PC-9 (cell line): ENCODE measurements around the gene UBE2QL1. TPM values are rescaled to one million over a fixed set of nuclear protein-coding genes. Genes with fewer than 3 reads are reported as not detected.

Source experiments
- BruUV-seq: library from RNA; stranded (reverse); fragments of 400-500 nt; replicated peaks from 2 replicates; lab custom pipeline; 2021; lab: Mats Ljungman, UMichigan
- CTCF ChIA-PET: fragments of 300-600 bp; sonication (Branson Sonifier 250); formaldehyde crosslinking; loops from one replicate; lab custom pipeline; 2022; ENCODE audit warnings: antibody characterized with exemption; lab: Charles Lee
- POLR2A ChIA-PET: fragments of 300-600 bp; sonication (Branson Sonifier 250); formaldehyde crosslinking; loops from one replicate; lab custom pipeline; 2022; ENCODE audit warnings: antibody characterized with exemption; ENCODE audit not compliant: unreplicated experiment; lab: Charles Lee
- DNase-seq, 2 experiments: peaks; one replicate each; pipeline versions ENCODE4 v3.0.0 to v3.0.0-alpha.2; 2015 to 2022; ENCODE audit warnings: mixed read lengths in 1 of 2
- H2AFZ ChIP-seq: fragments of 200-600 bp; sonication (generic); 2 replicates; pipeline ENCODE4 v1.8.1; 2017; ENCODE audit warnings: antibody characterized with exemption
- H3F3A ChIP-seq: fragments of 200-600 bp; sonication (generic); 2 replicates; pipeline ENCODE4 v1.8.1; 2017; ENCODE audit warnings: antibody characterized with exemption, mild to moderate bottlenecking, low read depth; ENCODE audit not compliant: insufficient read depth
- H3K27ac ChIP-seq: fragments of 200-600 bp; sonication (generic); 2 replicates; pipeline ENCODE4 v1.6.1; 2016; ENCODE audit warnings: mixed run types
- H3K27me3 ChIP-seq: fragments of 200-600 bp; sonication (generic); 2 replicates; pipeline ENCODE4 v1.6.1; 2016; ENCODE audit warnings: low read depth, mixed run types; ENCODE audit not compliant: insufficient read depth
- H3K36me3 ChIP-seq: fragments of 200-600 bp; sonication (generic); 2 replicates; pipeline ENCODE4 v1.6.1; 2016; ENCODE audit warnings: low read depth, mixed run types
- H3K4me1 ChIP-seq: fragments of 200-600 bp; sonication (generic); replicated peaks from 2 replicates; pipeline ENCODE4 v1.6.1; 2016; ENCODE audit warnings: mixed run types; ENCODE audit not compliant: insufficient read depth
- H3K4me2 ChIP-seq: fragments of 200-600 bp; sonication (generic); 2 replicates; pipeline ENCODE4 v1.6.1; 2017; ENCODE audit warnings: mixed run types
- H3K4me3 ChIP-seq: fragments of 200-600 bp; sonication (generic); 2 replicates; pipeline ENCODE4 v1.6.1; 2016; ENCODE audit warnings: mixed run types
- H3K79me2 ChIP-seq: fragments of 200-600 bp; sonication (generic); 2 replicates; pipeline ENCODE4 v1.6.1; 2017; ENCODE audit warnings: low read depth, mixed run types
- H3K9me2 ChIP-seq: fragments of 200-600 bp; sonication (generic); 2 replicates; pipeline ENCODE4 v1.8.1; 2017; ENCODE audit warnings: mild to moderate bottlenecking; ENCODE audit not compliant: insufficient read depth
- H3K9me3 ChIP-seq: fragments of 200-600 bp; sonication (generic); 2 replicates; pipeline ENCODE4 v1.8.1; 2016; ENCODE audit warnings: low read depth; ENCODE audit not compliant: insufficient read depth
- H4K20me1 ChIP-seq: fragments of 200-600 bp; sonication (generic); 2 replicates; pipeline ENCODE4 v1.8.1; 2017; ENCODE audit not compliant: insufficient read depth
- EZH2 ChIP-seq: fragments of 200-600 bp; sonication (generic); IDR thresholded peaks from 2 replicates; pipeline ENCODE4 v1.8.0; 2017; ENCODE audit warnings: antibody characterized with exemption, low read depth
- intact Hi-C: fragments of 100-400 bp; cut with micrococcal nuclease; formaldehyde crosslinking; loops from one replicate; pipeline ENCODE4 v1.10.0; 2022; ENCODE audit not compliant: unreplicated experiment
- total RNA-seq: library from RNA; stranded (reverse); gene quantifications from 2 replicates; pipeline ENCODE4 v1.2.3, GENCODE V29; 2021
- TF ChIP-seq, protein P1 (sequence below): fragments of 200-600 bp; sonication (generic); conservative IDR thresholded peaks from 2 replicates; pipeline ENCODE4 v1.6.1; 2017; ENCODE audit warnings: mixed run types, antibody characterized with exemption, mild to moderate bottlenecking, moderate library complexity

Gene UBE2QL1
- total RNA-seq, 1 experiment from 2014 or later = not detected

DNA sequence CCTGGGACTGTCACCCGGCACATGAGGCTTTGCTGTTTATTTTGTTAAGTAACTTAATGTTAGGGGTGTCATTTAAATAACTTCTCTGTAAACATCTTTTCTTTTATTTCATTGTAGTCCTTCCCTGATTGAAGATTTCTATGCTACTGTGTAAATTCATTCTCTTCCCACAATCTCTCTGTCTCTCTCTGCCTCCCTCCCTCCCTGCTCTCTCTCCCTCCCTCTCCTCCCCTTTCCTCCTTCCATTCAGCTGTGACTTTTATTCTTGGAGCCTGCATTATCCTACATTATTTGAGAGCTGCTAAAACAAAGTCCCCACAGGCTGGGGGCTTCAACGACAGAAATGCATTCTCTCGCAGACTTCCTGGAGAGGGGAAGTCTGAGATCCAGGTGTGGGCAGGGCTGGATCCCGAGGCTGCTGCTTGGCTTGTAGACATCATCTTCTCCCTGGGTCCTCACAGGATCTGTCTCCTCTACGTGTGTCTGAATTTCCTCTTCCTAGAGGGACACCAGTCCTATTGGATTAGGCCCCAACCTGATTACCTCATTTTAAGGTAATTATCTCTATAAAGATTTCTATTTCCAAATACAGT, 18.4 kb downstream of the UBE2QL1 start:
- H4K20me1 ChIP-seq = no peaks in the 10 kb centered on the region
- no peaks in the 10 kb centered on the region for H3K36me3 ChIP-seq
- H3K27ac ChIP-seq = no peak overlapping the region
- no peak overlapping the region for H3K4me3 ChIP-seq
- no peak overlapping the region for H2AFZ ChIP-seq
- ChIA-PET POLR2A (no interaction called here), CTCF (no interaction called here)
- no peaks in the 10 kb centered on the region for H3K79me2 ChIP-seq
- intact Hi-C loops = no loop called here
- TF ChIP-seq, protein P1, sequence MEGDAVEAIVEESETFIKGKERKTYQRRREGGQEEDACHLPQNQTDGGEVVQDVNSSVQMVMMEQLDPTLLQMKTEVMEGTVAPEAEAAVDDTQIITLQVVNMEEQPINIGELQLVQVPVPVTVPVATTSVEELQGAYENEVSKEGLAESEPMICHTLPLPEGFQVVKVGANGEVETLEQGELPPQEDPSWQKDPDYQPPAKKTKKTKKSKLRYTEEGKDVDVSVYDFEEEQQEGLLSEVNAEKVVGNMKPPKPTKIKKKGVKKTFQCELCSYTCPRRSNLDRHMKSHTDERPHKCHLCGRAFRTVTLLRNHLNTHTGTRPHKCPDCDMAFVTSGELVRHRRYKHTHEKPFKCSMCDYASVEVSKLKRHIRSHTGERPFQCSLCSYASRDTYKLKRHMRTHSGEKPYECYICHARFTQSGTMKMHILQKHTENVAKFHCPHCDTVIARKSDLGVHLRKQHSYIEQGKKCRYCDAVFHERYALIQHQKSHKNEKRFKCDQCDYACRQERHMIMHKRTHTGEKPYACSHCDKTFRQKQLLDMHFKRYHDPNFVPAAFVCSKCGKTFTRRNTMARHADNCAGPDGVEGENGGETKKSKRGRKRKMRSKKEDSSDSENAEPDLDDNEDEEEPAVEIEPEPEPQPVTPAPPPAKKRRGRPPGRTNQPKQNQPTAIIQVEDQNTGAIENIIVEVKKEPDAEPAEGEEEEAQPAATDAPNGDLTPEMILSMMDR = no peak
- TF ChIP-seq EZH2 = no peak
- no peaks in the 10 kb centered on the region for H3K4me1 ChIP-seq
- peaks cover 93% of the 10 kb centered on the region for H3K27me3 ChIP-seq
- H3K9me3 ChIP-seq = no peaks in the 10 kb centered on the region; the same call in 1 of the 2 replicates
- no peaks in the 10 kb centered on the region for H3K9me2 ChIP-seq
- no TSS peak for BruUV-seq
- DNase-seq = no peak
- no peak overlapping the region for H3K4me2 ChIP-seq
- H3F3A ChIP-seq = no peaks in the 10 kb centered on the region

DNA sequence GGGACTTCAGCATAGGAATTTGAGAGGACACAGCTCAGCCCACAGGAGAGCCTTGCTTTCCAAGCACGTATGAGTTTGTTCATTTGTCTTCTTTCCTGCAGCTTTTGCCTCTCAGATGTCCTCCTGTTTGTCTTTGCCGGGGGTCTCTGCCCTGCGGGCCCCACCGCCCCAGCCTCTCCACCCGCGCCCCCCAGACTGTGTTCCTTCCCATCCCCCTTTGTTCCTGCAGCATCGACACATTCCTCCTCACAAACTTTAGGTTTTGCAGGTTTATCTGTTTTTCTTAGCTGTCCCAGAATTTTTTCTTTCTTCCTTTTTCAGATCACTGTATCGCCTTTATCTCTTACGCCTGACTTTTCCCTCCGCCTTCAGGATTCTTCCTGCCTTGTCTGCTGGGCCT, 18.9 kb downstream of the UBE2QL1 start:
- DNase-seq = no peak
- Histone ChIP-seq H3K27ac (no peak overlapping the region), H3F3A (no peaks in the 10 kb centered on the region), H3K79me2 (no peaks in the 10 kb centered on the region), H3K4me2 (no peak overlapping the region), H3K9me2 (no peaks in the 10 kb centered on the region), H3K9me3 (no peaks in the 10 kb centered on the region; the same call in 1 of the 2 replicates), H3K27me3 (peaks cover 93% of the 10 kb centered on the region), H2AFZ (no peak overlapping the region), H4K20me1 (no peaks in the 10 kb centered on the region), H3K36me3 (no peaks in the 10 kb centered on the region), H3K4me3 (no peak overlapping the region), H3K4me1 (no peaks in the 10 kb centered on the region)
- ChIA-PET POLR2A (no interaction called here), CTCF (no interaction called here)
- intact Hi-C loops = no loop called here
- peak; percentile 72; the same call in 1 of the 2 replicates for TF ChIP-seq EZH2
- TF ChIP-seq, protein P1 = no peak
- BruUV-seq = no TSS peak

DNA sequence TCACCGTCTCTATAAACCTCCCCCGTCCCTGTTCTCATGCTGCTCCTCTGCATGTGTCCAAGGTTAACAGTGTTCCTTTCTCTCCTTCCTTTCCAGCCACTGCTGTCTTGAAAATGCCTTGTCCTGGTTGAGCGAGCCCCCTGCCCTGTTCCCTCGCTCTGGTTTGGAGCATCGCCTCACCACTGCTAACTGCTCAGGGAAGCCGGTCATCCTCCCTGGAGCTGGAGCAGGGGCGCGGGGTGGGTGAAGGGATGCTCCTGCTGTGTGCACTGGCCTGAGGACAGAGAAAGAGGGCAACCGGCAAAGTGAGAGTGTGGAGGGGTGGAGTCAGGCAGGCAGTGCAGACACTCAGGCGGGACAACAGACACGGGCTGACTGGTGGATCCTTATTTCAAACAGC, 19.4 kb downstream of the UBE2QL1 start:
- no peaks in the 10 kb centered on the region for H3K36me3 ChIP-seq
- no peak overlapping the region for H2AFZ ChIP-seq
- no peak overlapping the region for H3K4me3 ChIP-seq
- no peaks in the 10 kb centered on the region for H3K79me2 ChIP-seq
- ChIA-PET CTCF (no interaction called here), POLR2A (no interaction called here)
- no peaks in the 10 kb centered on the region for H3K9me2 ChIP-seq
- no peaks in the 10 kb centered on the region for H3F3A ChIP-seq
- no peak for DNase-seq
- peaks cover 93% of the 10 kb centered on the region for H3K27me3 ChIP-seq
- no TSS peak for BruUV-seq
- H4K20me1 ChIP-seq = no peaks in the 10 kb centered on the region
- no peak overlapping the region for H3K27ac ChIP-seq
- TF ChIP-seq, protein P1 = no peak
- TF ChIP-seq EZH2 = no peak
- no peaks in the 10 kb centered on the region for H3K4me1 ChIP-seq
- intact Hi-C loops = no loop called here
- no peak overlapping the region for H3K4me2 ChIP-seq
- no peaks in the 10 kb centered on the region; the same call in 1 of the 2 replicates for H3K9me3 ChIP-seq
